ENCODE data around the gene ESRRA.

GRCh38 chr11:64348383-64349024 lies 43.2 kb downstream of the ESRRA start:
- TF ChIP-seq CTCF (IDR thresholded peaks at IDR 0.05) (no peak), EP300 (IDR thresholded peaks at IDR 0.05) (no peak)
